NCI-H226 (cell line): Measurements from ENCODE around the gene YY1.

Experiments
- DNase-seq: peaks from one replicate; pipeline ENCODE4 v3.0.0-alpha.2; 2015

YY1 gene

DNA sequence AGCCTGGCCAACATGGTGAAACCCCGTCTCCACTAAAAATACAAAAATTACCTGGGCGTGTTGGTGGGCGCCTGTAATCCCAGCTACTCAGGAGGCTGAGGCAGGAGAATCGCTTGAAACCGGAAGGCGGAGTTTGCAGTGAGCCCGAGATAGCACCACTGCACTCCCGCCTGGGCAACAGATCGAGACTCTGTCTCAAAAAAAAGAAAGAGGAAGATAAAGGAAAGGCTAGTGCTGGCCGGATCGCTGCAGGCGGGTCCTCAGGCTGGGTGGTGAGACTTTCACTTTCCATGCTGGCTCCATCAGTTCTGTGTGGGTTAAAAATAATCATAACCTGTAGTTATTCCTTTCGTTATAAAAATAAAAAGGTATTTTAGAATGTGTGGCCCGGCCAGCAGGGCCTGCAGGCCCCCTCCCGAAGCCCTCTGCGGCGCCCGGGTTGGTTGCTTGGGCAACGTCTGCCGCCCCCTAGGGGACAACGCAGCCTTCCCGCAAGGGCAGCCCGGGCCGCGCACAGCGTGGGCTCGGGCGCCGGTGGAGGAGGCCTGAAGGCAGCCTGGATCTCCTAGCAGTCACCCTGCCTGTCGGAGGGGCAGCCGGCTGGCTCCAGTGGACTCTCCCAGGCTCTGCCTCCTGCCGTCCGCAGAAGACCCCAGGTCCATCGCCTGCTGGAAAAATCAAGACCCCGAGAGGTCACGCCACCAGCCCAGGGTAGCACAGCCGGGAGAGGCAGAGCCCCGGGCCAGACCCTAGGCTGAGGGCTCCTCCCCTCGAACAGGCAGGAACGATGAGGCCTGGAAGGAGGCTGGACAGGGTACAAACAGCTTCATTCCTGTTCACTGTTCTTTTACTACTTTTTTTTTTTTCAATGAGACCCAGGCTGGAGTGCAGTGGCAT, 79.2 kb downstream of the YY1 start:
- DNase-seq = no peak

DNA sequence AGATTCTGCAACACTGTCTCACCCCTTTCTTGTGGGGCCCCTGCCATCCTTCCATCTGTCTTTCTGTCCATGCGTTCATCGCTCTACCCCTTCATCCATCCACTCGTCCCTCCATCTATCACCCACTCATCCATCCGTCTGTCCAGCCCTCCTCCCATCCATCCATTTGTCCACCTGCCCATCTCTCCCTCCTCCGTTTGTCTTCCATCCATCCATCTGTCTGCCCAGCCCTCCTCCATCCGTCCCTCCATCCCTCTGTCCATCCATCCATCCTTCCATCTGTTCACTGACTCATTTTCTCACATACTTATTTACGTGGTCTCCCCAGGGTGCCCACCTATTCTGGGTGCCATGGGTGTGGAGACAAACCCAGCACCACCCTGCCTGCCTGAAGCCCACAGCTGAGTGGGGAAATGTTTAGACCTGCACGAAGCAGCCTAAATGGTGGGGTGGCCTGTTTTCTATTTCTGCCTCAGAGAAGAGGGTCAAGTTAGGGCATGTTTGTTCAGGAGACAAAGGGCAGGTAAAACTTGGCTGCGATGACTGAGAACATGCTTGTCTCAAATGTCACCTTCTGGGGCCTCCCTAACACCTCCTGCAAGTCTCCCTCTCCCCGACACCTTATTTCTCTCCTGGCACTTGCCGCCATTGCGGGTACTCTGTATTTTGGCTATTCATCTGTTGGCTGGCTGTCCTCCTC, 81.4 kb downstream of the YY1 start:
- no peak for DNase-seq

DNA sequence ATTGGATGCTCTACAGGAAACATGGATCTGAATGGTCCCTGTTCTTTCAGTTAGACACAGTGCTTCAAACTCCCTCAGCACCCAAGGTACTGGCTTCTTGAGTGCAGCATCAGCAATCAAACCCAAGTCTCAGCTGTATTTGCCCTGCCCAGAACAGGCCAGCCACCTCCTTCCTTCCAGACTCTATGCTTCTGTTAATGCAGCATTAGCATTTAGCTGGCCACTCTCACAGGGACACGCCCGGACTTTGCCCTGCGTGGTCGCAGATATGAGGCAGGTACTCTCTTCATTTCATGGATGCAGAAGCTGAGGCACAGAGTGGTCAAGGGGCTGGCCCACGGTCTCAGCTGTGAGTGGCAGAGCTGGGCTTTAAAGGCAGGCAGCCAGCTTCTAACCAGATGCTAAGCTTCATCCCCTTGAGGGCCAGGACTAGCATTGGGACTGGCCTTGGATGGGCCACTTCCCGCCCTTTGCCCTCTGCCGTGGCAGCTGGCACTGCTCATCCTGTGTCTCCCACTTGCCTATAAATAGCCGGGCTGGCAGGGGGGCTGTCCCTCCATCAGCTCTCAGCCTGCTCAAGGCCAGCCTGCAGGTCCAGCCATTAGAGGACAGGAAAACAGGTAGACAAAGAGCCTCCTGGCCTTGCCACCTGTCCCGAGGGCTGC, 82.7 kb downstream of the YY1 start:
- DNase-seq = no peak

DNA sequence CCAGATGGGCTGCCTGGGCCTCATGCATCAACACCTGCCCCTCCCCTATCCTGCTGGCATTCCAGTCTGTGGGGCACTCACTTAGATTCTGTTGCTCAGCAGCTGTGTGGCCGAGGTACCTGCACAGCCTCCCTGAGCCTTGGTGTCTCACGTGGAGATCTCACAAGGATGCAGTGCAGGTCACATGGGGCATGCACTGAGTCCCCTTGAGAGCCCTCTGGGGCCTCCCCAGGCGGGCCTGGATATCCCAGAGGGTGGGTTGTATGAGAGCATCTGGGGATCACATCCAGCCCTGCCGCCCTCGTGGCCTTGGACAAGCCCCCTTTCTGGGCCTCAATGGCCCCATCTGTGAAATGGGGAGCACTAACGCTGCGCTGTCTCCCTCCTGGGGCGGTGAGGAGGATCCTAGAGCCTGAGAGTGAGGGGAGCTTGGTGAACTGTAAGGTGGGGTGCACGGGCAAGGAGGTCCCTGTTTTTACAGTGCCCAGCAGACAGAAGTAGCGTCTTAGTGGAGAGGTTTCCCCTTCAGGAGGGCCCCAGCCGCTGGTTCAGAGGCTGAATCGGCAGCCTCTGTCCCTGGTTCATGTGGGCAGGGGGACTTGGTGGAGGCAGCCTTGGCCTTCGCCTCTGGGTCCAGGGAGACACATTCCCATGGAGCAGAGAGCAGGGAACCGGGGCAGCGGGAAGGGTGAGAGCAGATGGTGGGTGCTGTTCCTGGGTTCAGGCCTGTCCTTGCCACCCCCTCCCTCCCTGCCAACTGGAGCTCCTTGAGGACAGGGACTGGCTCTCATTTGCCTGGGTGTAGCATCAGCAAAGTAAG, 83.4 kb downstream of the YY1 start:
- no peak for DNase-seq

DNA sequence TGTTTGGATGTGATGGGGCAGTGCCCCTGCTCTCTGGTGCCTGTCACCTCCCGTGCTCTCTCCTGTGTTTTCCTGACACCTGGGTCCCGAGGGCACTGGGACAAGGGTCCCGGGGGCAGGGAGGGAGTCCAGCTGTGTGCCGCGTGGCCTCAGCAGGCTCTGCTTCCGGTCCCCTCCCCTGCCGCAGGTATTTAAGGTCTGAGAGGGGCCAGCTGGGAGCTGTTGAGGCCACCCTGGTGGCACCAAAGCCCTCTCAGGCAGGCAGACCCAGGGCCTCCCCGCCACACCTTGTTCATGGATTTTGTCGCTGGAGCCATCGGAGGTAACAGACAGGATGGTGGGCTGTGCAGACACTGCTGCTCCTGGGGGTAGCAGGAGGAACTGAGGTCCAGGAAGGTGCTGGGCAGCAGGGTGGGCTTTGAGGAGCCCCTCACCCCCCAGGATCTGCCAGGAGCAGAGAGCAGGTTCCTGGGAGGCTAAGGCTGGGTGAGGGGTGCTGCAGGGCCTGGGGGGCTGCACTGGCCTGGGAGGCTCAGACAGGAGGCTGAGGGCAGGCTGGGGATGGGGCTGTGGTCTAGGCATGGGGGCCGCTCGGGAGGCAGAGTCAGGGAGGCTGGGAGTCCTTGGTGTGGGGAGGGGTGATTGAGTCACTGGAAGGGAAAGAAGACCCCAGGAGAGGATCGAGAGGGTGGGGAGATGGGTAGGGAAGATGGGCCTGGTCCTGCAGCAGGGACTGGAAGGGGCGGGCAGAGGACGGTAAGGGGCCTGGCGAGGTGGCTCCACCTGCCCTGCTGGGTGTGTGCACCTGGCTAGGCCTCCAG, 84.4 kb downstream of the YY1 start, which contains the start of gene SLC25A47:
Gene SLC25A47, plus strand, starts transcription at position 219 of the 821 bp plus-strand sequence. Its CDS starts 76 bp downstream, at position 295.
- DNase-seq = no peak

DNA sequence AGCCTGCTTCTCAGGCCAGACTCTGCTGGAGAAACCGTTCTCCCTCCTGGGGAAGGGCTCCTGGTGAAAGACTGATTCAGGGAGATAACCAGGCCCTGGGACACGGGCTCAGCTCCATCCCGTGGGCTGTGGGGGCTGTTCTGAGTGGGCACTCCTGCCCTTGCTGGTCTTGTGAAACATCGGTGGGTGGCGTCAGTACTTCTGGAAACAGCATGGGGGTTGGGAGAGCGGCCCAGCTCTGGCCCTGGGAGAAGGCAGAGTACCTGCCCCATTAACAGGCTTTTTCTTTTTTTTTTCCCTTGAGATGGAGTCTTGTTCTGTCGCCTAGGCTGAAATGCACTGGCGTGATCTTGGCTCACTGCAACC, 85.0 kb downstream of the YY1 start:
- no peak for DNase-seq

DNA sequence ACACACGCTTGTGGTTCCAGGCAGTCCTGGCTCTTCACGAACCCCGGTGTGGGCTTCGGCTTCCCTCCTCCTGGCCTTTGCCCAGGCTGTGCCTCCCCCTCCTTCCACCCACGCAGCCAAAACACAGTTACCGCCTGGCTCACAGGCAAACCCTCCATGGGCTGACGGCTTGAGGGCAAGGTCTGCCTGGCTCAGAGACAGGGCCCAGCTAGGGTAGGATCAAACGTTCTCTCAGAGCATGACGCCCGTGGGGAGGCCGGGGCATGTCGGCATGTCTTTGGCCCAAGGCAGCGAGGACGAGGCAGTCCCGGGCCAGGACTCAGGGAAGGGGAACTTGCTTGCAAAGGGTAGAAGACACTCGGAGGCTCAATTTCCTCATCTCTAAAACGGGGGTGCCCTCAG, 86.3 kb downstream of the YY1 start:
- DNase-seq = no peak

DNA sequence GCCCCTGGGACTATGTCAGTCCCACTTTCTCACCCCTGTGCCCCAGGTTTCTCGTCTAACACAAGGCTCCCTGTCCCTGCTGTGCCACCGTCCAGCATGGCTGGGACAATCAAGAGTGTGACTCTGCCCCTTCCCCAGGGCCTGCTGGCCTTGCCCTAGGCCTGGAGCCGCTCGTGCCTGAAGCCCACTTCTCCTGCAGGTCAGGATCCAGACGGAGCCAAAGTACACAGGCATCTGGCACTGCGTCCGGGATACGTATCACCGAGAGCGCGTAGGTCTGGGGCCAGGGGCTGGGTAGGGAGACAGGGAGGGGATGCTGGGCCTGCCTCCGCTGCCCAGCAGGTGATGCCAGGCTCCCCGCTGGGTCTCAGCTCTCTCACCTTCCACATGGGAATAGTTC, 87.0 kb downstream of the YY1 start:
- DNase-seq = no peak

DNA sequence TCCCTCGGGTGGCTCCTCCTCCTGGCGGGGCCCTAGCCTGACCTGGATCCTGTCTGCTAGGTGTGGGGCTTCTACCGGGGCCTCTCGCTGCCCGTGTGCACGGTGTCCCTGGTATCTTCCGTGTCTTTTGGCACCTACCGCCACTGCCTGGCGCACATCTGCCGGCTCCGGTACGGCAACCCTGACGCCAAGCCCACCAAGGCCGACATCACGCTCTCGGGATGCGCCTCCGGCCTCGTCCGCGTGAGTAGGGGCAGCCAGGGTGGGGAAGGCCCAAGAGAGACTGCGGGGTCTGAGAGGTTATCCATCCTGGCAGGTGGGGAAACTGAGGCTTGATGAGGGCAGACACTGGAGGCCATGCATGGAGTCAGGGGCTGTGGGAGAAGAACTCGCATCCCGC, 88.2 kb downstream of the YY1 start:
- DNase-seq = no peak

DNA sequence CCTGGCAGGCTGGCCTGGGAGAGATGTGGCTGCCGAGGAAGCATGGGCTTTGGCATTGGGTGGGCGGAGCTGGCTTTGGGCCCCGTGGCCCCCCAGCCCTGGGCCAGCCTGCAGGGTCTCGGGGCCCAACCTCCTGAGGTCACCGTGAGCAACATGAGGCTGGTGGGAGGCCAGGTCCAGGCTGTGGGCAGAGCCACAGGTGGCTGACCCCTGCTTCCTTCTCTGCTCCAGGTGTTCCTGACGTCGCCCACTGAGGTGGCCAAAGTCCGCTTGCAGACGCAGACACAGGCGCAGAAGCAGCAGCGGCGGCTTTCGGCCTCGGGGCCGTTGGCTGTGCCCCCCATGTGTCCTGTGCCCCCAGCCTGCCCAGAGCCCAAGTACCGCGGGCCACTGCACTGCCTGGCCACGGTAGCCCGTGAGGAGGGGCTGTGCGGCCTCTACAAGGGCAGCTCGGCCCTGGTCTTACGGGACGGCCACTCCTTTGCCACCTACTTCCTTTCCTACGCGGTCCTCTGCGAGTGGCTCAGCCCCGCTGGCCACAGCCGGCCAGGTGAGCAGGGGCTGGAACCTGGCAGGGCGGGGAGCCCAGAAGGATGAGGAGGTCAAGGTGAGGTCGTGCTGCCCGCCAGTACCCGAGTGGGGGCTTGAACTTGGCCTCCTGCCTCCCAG, 89.7 kb downstream of the YY1 start:
- DNase-seq = no peak

DNA sequence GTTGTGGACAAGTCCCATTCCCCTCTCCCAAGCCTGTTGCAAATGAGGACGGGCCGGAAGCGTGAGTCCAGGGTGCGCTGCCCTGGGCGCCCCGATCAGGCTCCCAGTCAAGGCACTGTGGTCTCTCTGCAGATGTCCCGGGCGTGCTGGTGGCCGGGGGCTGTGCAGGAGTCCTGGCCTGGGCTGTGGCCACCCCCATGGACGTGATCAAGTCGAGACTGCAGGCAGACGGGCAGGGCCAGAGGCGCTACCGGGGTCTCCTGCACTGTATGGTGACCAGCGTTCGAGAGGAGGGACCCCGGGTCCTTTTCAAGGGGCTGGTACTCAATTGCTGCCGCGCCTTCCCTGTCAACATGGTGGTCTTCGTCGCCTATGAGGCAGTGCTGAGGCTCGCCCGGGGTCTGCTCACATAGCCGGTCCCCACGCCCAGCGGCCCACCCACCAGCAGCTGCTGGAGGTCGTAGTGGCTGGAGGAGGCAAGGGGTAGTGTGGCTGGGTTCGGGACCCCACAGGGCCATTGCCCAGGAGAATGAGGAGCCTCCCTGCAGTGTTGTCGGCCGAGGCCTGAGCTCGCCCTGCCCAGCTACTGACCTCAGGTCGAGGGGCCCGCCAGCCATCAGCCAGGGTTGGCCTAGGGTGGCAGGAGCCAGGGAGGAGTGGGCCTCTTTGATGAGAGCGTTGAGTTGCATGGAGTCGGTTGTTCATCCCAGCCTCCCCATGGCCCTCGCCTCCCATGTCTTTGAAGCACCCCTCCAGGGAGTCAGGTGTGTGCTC, 90.5 kb downstream of the YY1 start:
- no peak for DNase-seq

DNA sequence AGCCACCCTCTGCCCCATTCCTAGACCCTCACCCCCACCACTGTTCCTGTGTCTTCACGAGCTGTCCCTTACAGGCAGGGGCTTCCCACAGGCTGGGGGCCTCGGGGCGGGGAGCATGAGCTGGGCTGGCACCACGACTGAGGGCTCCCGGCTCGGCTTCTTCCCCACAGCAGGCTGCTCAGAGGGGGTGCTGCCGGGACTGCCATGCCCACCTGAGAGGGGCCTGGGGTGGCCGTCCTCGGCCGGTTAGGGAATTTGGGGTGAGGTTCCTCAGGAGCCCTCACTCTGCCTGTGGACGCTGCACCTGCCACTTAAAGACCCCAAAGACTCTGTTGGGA, 91.0 kb downstream of the YY1 start:
- DNase-seq = no peak

DNA sequence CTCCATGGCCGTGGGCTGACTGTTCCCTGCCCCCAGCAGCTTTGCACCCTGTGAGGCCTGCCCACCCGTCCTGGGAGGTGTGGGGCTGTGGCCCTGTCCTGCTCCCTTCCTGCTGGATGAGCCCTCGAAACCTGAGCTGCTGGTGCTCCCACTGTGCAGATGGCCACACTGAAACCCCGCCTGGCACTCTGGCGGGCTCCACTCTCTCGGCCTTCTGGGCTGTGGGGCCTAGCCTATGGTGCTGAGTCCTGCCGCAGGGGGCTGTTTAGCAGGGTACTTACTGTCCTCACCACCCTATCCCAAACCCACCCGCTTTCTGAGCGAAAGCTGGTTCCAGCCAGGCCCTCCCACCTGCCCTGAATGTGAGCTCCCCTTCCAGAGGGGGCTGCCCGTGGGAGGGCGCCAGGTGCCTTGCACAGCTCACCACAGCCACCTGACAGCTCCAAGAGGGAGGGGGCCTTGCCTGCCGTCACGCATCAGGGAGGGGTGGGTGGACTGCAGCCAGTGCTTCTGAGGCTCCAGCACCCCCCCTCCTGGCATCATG, 91.5 kb downstream of the YY1 start:
- DNase-seq = no peak

DNA sequence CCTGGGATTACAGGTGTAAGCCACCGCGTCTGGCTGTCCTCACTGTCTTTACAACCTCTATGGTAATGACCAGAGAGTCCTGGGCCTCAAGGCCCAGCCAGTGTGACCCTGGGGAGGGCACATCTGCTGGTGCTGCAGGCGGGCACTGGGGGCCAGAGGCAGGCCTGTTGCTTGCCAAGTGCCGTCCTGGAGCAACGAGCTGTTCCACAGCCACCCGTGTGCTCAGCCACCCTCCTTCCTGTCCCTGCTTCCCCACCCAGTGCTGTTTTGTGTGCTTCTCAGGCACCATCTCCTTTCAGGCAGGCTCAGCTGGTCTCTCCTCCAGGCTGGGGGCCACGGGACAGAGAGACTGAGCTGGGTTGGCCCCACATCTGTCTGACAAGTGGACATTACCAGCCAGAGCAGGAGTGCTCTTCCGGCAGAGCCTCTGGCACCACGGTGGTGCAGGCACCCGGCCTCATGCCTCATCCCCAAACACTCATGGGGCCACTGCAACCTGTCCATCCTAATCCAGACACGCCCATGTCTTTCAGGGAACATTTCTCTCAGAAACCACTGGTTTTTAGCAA, 93.2 kb downstream of the YY1 start:
- DNase-seq = no peak
